K562 (cell line): ENCODE data around the gene KRT8. TPM values are rescaled to one million over a fixed set of nuclear protein-coding genes. Genes with fewer than 3 reads are reported as not detected.

Experiments used
- ARHGAP35 ChIP-seq: fragments of 450-650 bp; IDR thresholded peaks from 2 replicates; pipeline ENCODE4 v1.6.1; 2018; ENCODE audit not compliant: partially characterized antibody
- ATF7 ChIP-seq: fragments of 450-650 bp; IDR thresholded peaks from 2 replicates; pipeline ENCODE4 v1.7.1; 2014; ENCODE audit warnings: mild to moderate bottlenecking, moderate library complexity
- BMI1 ChIP-seq: fragments of 150-350 bp; IDR thresholded peaks from 2 replicates; pipeline ENCODE4 v1.6.1; 2014; ENCODE audit warnings: low read length
- EGR1 ChIP-seq: fragments of 450-650 bp; conservative IDR thresholded peaks from 2 replicates; pipeline ENCODE4 v1.6.1; 2017; ENCODE audit warnings: mild to moderate bottlenecking
- ESRRB ChIP-seq: fragments of 250-450 bp; sonication (Bioruptor Pico); IDR thresholded peaks from 2 replicates; pipeline ENCODE4 v1.5.0; 2020; ENCODE audit warnings: mild to moderate bottlenecking, moderate library complexity, borderline replicate concordance
- ETV1 ChIP-seq: fragments of 450-650 bp; conservative IDR thresholded peaks from 2 replicates; pipeline ENCODE4 v1.6.1; 2016; ENCODE audit warnings: missing genetic modification characterization, control low read depth, low read depth, missing compliant biosample characterization
- FOXK1 ChIP-seq: sonication (generic); formaldehyde crosslinking; IDR thresholded peaks from 2 replicates; pipeline ENCODE4 v1.8.0; 2022; ENCODE audit warnings: missing genetic modification reagents, mild to moderate bottlenecking, borderline replicate concordance
- GATAD2B ChIP-seq: fragments of 450-650 bp; IDR thresholded peaks from 2 replicates; pipeline ENCODE4 v1.6.1; 2017; ENCODE audit warnings: mild to moderate bottlenecking, borderline replicate concordance
- KDM1A ChIP-seq, 2 experiments: fragments of 450-650 bp; IDR thresholded peaks; 2 replicates each; pipeline ENCODE4 v1.6.1; 2016; ENCODE audit warnings: mild to moderate bottlenecking in 2 of 2
- POU5F1 ChIP-seq: fragments of 150-350 bp; IDR thresholded peaks from 2 replicates; pipeline ENCODE4 v1.6.1; 2014; ENCODE audit warnings: borderline replicate concordance, low read length, low read depth, mild to moderate bottlenecking; ENCODE audit not compliant: partially characterized antibody
- SNRNP70 ChIP-seq: fragments of 200-400 bp; formaldehyde crosslinking; optimal IDR thresholded peaks from 2 replicates; pipeline ENCODE3; 2017; ENCODE audit warnings: low read depth, low read length
- STAT5B ChIP-seq: fragments of 250-450 bp; sonication (Bioruptor Pico); IDR thresholded peaks from 2 replicates; pipeline ENCODE4 v1.8.0; 2021; ENCODE audit warnings: mild to moderate bottlenecking, inconsistent platforms
- TBL1XR1 ChIP-seq, 2 experiments: IDR thresholded peaks; 2 replicates each; pipeline ENCODE4 v1.6.1; 2012; ENCODE audit warnings: improper control_type of control experiment in 2 of 2, low read length in 2 of 2, mild to moderate bottlenecking in 1 of 2
- ZNF592 ChIP-seq: fragments of 450-650 bp; IDR thresholded peaks from 2 replicates; pipeline ENCODE4 v1.6.1; 2017; ENCODE audit warnings: antibody characterized with exemption, mild to moderate bottlenecking
- polyA plus RNA-seq, 8 experiments: library from polyadenylated mRNA; depleted of rRNA in 4 of 8; stranded (reverse) in 5 of 8; unstranded in 3 of 8; fragments of >200 nt; fragmentation: Nextera tagmentation in 2 of 8; fragmentation: Illumina TruSeq in 1 of 8; extraction: Ambion mirVana in 2 of 8; extraction: Trizol in 1 of 8; gene quantifications; 2 replicates each; pipeline versions ENCODE4 v1.2.1 to v1.2.3, GENCODE V29; 2011 to 2014; ENCODE audit warnings: inconsistent platforms in 1 of 8, missing spikeins in 1 of 8
- total RNA-seq, 7 experiments: library from RNA; depleted of rRNA in 6 of 7; stranded (reverse); fragments of >200 nt in 6 of 7; fragmentation: Illumina TruSeq in 2 of 7; extraction: Trizol in 2 of 7; gene quantifications; 2 replicates each; pipeline versions ENCODE4 v1.2.1 to v1.2.3, GENCODE V29; 2011 to 2021; ENCODE audit warnings: low replicate concordance in 1 of 7
- TF ChIP-seq, protein P1 (sequence below): fragments of 250-450 bp; sonication (Bioruptor Pico); IDR thresholded peaks from 2 replicates; pipeline ENCODE4 v1.5.0; 2020; ENCODE audit warnings: mild to moderate bottlenecking, borderline replicate concordance
- TF ChIP-seq, protein P2 (sequence below): fragments of 250-450 bp; sonication (Bioruptor Pico); IDR thresholded peaks from 2 replicates; pipeline ENCODE4 v1.6.1; 2021; ENCODE audit warnings: mild to moderate bottlenecking
- TF ChIP-seq, protein P3 (sequence below): fragments of 450-650 bp; IDR thresholded peaks from 2 replicates; pipeline ENCODE4 v1.6.1; 2017; ENCODE audit warnings: antibody characterized with exemption
- TF ChIP-seq, protein P4 (sequence below): sonication (generic); formaldehyde crosslinking; IDR thresholded peaks from 2 replicates; pipeline ENCODE4 v1.8.1; 2022; ENCODE audit warnings: missing genetic modification reagents

The KRT8 gene
- total and polyA plus RNA-seq, 9 of the 15 experiments (the other 6 are each of a cell fraction or from before 2014, with no cell fraction given) = 41.5 to 661 (median 260) TPM

GRCh38 chr12:52873832-52874572 lies 30.9 kb downstream of the KRT8 start (continued):
- TF ChIP-seq, protein P1, sequence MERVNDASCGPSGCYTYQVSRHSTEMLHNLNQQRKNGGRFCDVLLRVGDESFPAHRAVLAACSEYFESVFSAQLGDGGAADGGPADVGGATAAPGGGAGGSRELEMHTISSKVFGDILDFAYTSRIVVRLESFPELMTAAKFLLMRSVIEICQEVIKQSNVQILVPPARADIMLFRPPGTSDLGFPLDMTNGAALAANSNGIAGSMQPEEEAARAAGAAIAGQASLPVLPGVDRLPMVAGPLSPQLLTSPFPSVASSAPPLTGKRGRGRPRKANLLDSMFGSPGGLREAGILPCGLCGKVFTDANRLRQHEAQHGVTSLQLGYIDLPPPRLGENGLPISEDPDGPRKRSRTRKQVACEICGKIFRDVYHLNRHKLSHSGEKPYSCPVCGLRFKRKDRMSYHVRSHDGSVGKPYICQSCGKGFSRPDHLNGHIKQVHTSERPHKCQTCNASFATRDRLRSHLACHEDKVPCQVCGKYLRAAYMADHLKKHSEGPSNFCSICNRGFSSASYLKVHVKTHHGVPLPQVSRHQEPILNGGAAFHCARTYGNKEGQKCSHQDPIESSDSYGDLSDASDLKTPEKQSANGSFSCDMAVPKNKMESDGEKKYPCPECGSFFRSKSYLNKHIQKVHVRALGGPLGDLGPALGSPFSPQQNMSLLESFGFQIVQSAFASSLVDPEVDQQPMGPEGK (CRISPR knock-in tag) = no peak
- TF ChIP-seq, protein P2, sequence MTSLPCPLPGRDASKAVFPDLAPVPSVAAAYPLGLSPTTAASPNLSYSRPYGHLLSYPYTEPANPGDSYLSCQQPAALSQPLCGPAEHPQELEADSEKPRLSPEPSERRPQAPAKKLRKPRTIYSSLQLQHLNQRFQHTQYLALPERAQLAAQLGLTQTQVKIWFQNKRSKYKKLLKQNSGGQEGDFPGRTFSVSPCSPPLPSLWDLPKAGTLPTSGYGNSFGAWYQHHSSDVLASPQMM (CRISPR knock-in tag) = no peak
- TF ChIP-seq STAT5B (CRISPR knock-in tag) = no peak
- TF ChIP-seq SNRNP70 = no peak
- TF ChIP-seq ZNF592 = peak; percentile 11; the same call in 1 of the 2 replicates
- TF ChIP-seq GATAD2B = peak; percentile 75; the same call in 1 of the 2 replicates
- TF ChIP-seq, protein P3, sequence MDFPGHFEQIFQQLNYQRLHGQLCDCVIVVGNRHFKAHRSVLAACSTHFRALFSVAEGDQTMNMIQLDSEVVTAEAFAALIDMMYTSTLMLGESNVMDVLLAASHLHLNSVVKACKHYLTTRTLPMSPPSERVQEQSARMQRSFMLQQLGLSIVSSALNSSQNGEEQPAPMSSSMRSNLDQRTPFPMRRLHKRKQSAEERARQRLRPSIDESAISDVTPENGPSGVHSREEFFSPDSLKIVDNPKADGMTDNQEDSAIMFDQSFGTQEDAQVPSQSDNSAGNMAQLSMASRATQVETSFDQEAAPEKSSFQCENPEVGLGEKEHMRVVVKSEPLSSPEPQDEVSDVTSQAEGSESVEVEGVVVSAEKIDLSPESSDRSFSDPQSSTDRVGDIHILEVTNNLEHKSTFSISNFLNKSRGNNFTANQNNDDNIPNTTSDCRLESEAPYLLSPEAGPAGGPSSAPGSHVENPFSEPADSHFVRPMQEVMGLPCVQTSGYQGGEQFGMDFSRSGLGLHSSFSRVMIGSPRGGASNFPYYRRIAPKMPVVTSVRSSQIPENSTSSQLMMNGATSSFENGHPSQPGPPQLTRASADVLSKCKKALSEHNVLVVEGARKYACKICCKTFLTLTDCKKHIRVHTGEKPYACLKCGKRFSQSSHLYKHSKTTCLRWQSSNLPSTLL = no peak
- no peak for TF ChIP-seq ESRRB (CRISPR knock-in tag)
- peak; percentile 96 for TF ChIP-seq EGR1
- no peak for TF ChIP-seq FOXK1 (CRISPR knock-in tag)
- TF ChIP-seq ATF7 = peak; percentile 89
- 0 out of 4 replicates have a peak, but pooled peaks of 1 of the 2 experiments have one; percentile 22 for TF ChIP-seq KDM1A (IDR thresholded peaks at IDR 0.05)
- no peak for TF ChIP-seq ETV1 (tag)
- TF ChIP-seq POU5F1 = no peak
- TF ChIP-seq, protein P4, sequence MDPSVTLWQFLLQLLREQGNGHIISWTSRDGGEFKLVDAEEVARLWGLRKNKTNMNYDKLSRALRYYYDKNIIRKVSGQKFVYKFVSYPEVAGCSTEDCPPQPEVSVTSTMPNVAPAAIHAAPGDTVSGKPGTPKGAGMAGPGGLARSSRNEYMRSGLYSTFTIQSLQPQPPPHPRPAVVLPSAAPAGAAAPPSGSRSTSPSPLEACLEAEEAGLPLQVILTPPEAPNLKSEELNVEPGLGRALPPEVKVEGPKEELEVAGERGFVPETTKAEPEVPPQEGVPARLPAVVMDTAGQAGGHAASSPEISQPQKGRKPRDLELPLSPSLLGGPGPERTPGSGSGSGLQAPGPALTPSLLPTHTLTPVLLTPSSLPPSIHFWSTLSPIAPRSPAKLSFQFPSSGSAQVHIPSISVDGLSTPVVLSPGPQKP = no peak
- no peak for TF ChIP-seq BMI1
- TF ChIP-seq TBL1XR1 (IDR thresholded peaks at IDR 0.05; ENCODE audit: low read length in 2 of 2) = 0 out of 4 replicates have a peak, but pooled peaks of 1 of the 2 experiments have one; percentile 15
- no peak for TF ChIP-seq ARHGAP35
